Subcutaneous abdominal adipose tissue (tissue), 5 donors: Measurements from ENCODE around the gene DHX34.
A peak's percentile ranks its signal among the peaks of the same experiment; 100 is the strongest.
"Not testable (repeated sequence)": the region's sequence is repeated elsewhere in the genome, so short reads cannot be mapped to it uniquely, and the experiment has no call there.

Experiments used
- H3K27ac ChIP-seq: one replicate; pipeline ENCODE4 v1.7.0; 2013; ENCODE audit warnings: low read depth, mild to moderate bottlenecking, inconsistent platforms, low read length, moderate library complexity
- H3K27me3 ChIP-seq, 5 donors: one replicate each; pipeline ENCODE4 v1.7.0; 2013; ENCODE audit warnings: low read length in 5 of 5, inconsistent platforms in 1 of 5; ENCODE audit not compliant: control insufficient read depth in 5 of 5, insufficient read depth in 4 of 5
- H3K36me3 ChIP-seq, 5 donors: one replicate each; pipeline ENCODE4 v1.7.0; 2013; ENCODE audit warnings: low read length in 5 of 5; ENCODE audit not compliant: control insufficient read depth in 5 of 5, insufficient read depth in 5 of 5
- H3K4me1 ChIP-seq, 5 donors: one replicate each; pipeline ENCODE4 v1.7.0; 2013; ENCODE audit warnings: low read length in 5 of 5, mild to moderate bottlenecking in 3 of 5, moderate library complexity in 1 of 5; ENCODE audit not compliant: control insufficient read depth in 5 of 5, insufficient read depth in 5 of 5
- H3K4me3 ChIP-seq, 5 donors: one replicate each; pipeline ENCODE4 v1.7.0; 2013; ENCODE audit warnings: low read length in 5 of 5, low read depth in 1 of 5
- H3K9ac ChIP-seq, 5 donors: one replicate each; pipeline ENCODE4 v1.7.0; 2013; ENCODE audit warnings: low read length in 5 of 5, mild to moderate bottlenecking in 4 of 5, moderate library complexity in 3 of 5
- H3K9me3 ChIP-seq, 5 donors: one replicate each; pipeline ENCODE4 v1.7.0; 2013; ENCODE audit warnings: low read length in 5 of 5; ENCODE audit not compliant: control insufficient read depth in 5 of 5
- donor health status: healthy.
- donor health status: healthy.
- donor health status: healthy.
- donor health status: healthy.
- donor health status: healthy.

The DHX34 gene, protein sequence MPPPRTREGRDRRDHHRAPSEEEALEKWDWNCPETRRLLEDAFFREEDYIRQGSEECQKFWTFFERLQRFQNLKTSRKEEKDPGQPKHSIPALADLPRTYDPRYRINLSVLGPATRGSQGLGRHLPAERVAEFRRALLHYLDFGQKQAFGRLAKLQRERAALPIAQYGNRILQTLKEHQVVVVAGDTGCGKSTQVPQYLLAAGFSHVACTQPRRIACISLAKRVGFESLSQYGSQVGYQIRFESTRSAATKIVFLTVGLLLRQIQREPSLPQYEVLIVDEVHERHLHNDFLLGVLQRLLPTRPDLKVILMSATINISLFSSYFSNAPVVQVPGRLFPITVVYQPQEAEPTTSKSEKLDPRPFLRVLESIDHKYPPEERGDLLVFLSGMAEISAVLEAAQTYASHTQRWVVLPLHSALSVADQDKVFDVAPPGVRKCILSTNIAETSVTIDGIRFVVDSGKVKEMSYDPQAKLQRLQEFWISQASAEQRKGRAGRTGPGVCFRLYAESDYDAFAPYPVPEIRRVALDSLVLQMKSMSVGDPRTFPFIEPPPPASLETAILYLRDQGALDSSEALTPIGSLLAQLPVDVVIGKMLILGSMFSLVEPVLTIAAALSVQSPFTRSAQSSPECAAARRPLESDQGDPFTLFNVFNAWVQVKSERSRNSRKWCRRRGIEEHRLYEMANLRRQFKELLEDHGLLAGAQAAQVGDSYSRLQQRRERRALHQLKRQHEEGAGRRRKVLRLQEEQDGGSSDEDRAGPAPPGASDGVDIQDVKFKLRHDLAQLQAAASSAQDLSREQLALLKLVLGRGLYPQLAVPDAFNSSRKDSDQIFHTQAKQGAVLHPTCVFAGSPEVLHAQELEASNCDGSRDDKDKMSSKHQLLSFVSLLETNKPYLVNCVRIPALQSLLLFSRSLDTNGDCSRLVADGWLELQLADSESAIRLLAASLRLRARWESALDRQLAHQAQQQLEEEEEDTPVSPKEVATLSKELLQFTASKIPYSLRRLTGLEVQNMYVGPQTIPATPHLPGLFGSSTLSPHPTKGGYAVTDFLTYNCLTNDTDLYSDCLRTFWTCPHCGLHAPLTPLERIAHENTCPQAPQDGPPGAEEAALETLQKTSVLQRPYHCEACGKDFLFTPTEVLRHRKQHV

GRCh38 chr19:47348819-47349795, at the start of gene DHX34:
DHX34 (plus strand) TSS chr19:47349315; CDS start chr19:47353031, 3,716 bp downstream.
- H3K27me3 ChIP-seq: no peaks in the 10 kb centered on the region
- peak within 1 kb of the TSS; percentile 86 to 98 (median 92) for H3K4me3 ChIP-seq
- H3K9ac ChIP-seq: peak within 1 kb of the TSS; percentile 60 to 92 (median 84)
- peaks cover 3 to 26% (median 15%) of the 10 kb centered on the region in 5 donors for H3K4me1 ChIP-seq
- H3K36me3 ChIP-seq: peaks cover 0 to 22% (median 14%) of the 10 kb centered on the region in 5 donors
- peak within 1 kb of the TSS; percentile 77 for H3K27ac ChIP-seq
- H3K9me3 ChIP-seq: no peaks in the 10 kb centered on the region

DNA sequence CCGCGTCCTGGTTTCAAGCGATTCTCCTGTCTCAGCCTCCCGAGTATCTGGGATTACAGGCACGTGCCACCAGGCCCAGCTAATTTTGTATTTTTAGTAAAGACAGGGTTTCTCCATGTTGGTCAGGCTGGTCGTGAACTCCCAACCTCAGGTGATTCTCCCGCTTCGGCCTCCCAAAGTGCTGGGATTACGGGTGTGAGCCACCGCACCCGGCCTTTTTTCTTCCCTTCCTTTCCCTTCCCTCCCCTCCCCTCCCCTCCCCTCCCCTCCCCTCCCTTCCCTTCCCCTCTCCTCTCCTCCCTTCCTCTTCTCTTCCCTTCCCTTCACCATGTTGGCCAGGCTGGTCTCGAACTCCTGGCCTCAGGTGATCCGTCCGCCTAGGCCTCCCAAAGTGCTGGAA, 48.2 kb upstream of the DHX34 start:
- not testable (repeated sequence) for H3K9ac ChIP-seq, H3K9me3 ChIP-seq, H3K4me1 ChIP-seq, H3K27me3 ChIP-seq, H3K36me3 ChIP-seq, H3K27ac ChIP-seq, H3K4me3 ChIP-seq

DNA sequence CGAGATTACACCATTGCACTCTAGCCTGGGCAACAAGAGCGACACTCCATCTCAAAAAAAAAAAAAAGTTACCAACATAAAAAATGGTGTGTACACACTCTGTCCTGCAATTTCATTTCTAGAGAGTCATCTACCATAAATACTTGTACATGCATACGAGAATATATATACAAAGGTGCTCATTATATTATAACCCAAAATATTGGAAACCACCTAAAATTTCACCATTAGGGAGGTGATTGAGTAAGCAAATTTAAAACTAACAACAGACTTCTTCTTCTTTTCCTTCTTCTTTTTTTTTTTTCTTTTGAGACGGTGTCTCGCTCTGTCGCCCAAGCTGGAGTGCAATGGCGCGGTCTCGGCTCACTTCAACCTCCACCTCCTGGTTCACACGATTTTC, 46.9 kb upstream of the DHX34 start:
- H3K4me3 ChIP-seq: no peak overlapping the region
- no peaks in the 10 kb centered on the region for H3K27me3 ChIP-seq
- H3K4me1 ChIP-seq: peaks cover 0 to 6% (median 3%) of the 10 kb centered on the region in 5 donors
- no peak overlapping the region for H3K27ac ChIP-seq
- H3K9ac ChIP-seq: no peak overlapping the region
- no peaks in the 10 kb centered on the region for H3K9me3 ChIP-seq
- H3K36me3 ChIP-seq: no peaks in the 10 kb centered on the region

GRCh38 chr19:47303966-47304365, 45.1 kb upstream of the DHX34 start:
- H3K4me1 ChIP-seq: peaks cover 0 to 10% (median 5%) of the 10 kb centered on the region in 5 donors
- no peak overlapping the region for H3K9ac ChIP-seq
- no peaks in the 10 kb centered on the region for H3K36me3 ChIP-seq
- no peaks in the 10 kb centered on the region for H3K27me3 ChIP-seq
- no peaks in the 10 kb centered on the region for H3K9me3 ChIP-seq
- no peak overlapping the region for H3K27ac ChIP-seq
- H3K4me3 ChIP-seq: no peak overlapping the region

DNA sequence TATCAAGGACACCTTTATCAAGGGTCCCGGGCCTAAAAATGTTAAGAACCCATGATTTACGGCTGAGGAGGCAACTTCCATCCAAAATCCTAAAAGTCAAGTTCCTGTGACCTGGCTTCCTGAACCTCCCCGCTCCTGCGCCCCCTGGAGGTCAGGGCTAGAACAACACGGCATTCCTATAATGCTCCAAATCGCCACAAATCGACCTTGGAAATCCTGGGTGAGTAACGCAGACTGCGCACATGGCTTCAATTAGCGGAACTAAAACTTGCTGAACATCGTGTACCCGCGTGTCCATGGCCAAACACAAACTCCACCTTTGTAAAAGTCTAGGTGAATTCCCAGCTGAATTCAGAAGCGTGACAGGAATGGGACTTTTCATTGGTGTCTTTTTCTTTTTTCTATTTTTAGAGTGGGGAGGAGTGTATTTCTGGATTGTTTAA, 43.8 kb upstream of the DHX34 start:
- H3K4me1 ChIP-seq: peaks cover 0 to 19% (median 19%) of the 10 kb centered on the region in 5 donors
- no peak overlapping the region for H3K27ac ChIP-seq
- H3K36me3 ChIP-seq: no peaks in the 10 kb centered on the region
- H3K9ac ChIP-seq: no peak overlapping the region
- no peaks in the 10 kb centered on the region for H3K27me3 ChIP-seq
- no peaks in the 10 kb centered on the region for H3K9me3 ChIP-seq
- H3K4me3 ChIP-seq: peak overlapping the region in 1 of 5 donors; percentile 35

DNA sequence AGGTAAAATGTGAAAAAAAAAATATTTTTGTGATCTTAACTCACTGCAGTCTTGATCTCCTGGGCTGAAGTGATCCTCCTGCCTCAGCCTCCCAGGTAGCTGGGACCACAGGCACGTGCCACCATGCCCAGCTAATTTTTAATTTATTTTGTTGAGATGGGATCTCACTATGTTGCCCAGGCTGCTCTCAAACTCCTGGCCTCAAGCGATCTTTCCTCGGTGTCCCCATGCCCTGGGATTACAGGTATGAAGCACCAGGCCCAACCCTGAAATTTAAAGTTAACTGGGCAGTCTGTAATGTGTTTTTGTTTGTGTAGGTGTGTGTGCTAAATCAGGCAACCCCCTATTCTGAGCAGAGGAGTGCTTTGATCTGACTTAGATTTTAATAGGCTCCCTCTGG, 42.8 kb upstream of the DHX34 start:
- Histone ChIP-seq H3K4me1 (peaks cover 0 to 27% (median 25%) of the 10 kb centered on the region in 5 donors), H3K36me3 (no peaks in the 10 kb centered on the region), H3K9me3 (no peaks in the 10 kb centered on the region), H3K27me3 (no peaks in the 10 kb centered on the region), H3K27ac (no peak overlapping the region), H3K9ac (no peak overlapping the region), H3K4me3 (no peak overlapping the region)

DNA sequence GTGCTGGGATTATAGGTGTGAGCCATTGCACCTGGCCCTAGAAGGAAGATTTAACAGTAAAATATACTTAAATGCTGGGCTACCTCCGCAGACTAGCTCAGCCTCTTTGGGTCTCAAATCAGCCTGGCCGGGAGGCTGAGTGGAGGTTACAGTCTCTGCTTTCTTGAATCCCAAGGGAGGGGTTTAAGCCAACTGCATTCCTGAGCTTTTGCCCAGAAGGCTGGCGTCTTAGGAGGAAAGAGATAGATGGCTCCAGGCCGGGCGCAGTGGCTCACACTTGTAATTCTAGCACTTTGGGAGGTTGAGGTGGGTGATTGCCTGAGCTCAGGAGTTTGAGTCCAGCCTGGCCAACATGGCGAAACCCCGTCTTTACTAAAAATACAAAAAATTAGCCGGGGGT, 40.1 kb upstream of the DHX34 start:
- peaks cover 0 to 31% (median 25%) of the 10 kb centered on the region in 5 donors for H3K4me1 ChIP-seq
- peak overlapping the region in 1 of 5 donors; percentile 57 for H3K4me3 ChIP-seq
- H3K36me3 ChIP-seq: no peaks in the 10 kb centered on the region
- H3K9me3 ChIP-seq: no peaks in the 10 kb centered on the region
- H3K27me3 ChIP-seq: no peaks in the 10 kb centered on the region
- H3K9ac ChIP-seq: no peak overlapping the region
- peak overlapping the region; percentile 30 for H3K27ac ChIP-seq

DNA sequence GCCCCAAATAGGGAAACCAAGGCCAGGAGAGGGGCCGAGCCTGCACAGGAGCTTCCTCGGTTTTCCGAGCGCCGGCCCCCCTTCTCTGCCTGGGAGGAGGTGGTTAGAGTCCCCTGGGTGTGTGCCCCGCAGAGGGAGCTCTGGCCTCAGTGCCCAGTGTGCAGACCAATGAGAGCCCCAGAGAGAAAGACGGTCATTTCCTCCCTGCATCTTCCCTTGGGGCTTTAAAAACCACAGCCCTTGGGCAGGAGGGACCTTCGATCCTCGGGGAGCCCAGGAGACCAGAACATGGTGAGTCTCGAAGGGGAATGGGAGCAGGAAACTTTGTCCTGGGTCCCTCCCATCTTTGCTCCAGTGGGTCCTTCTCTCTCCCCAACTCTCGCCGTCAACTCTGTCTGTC, 39.5 kb upstream of the DHX34 start, which contains the start of gene C5AR1:
TSS of gene C5AR1 (plus strand) at position 254 of the 400 bp plus-strand sequence. CDS start at position 289, 35 bp downstream.
- Histone ChIP-seq H3K4me3 (peak within 1 kb of the TSS; percentile 34 to 68 (median 51)), H3K36me3 (no peaks in the 10 kb centered on the region), H3K4me1 (peaks cover 0 to 31% (median 25%) of the 10 kb centered on the region in 5 donors), H3K9me3 (no peaks in the 10 kb centered on the region), H3K9ac (peak within 1 kb of the TSS in 3 of 5 donors; percentile 6 to 38 (median 8)), H3K27ac (peak within 1 kb of the TSS; percentile 30), H3K27me3 (no peaks in the 10 kb centered on the region)

DNA sequence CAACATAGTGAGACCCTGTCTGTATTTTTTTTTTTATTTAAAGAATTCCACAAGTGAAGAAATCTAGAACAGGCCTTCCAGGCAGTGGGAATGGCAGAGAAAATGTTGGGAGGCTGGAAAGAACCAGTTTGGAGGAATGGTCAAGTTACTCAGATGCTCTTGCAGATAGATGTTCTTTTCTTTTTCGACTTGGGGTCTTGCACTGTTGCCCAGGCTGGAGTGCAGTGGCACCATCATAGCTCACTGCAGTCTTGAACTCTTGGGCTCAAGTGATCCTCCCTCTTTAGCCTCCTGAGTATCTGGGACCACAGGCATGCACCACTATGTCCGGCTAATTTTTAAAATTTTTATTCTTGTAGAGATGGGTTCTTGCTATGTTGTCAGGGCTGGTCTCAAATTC, 38.8 kb upstream of the DHX34 start:
- Histone ChIP-seq H3K9me3 (peaks cover 0 to 3% (median 0%) of the 10 kb centered on the region in 5 donors), H3K27ac (no peak overlapping the region), H3K27me3 (no peaks in the 10 kb centered on the region), H3K36me3 (no peaks in the 10 kb centered on the region), H3K9ac (peak overlapping the region in 1 of 5 donors; percentile 38), H3K4me1 (peaks cover 0 to 30% (median 23%) of the 10 kb centered on the region in 5 donors), H3K4me3 (peak overlapping the region; percentile 34 to 68 (median 51))
